ENCODE measurements around the gene BBS9. TPM values are rescaled to one million over a fixed set of nuclear protein-coding genes. Genes with fewer than 3 reads are reported as not detected.

The BBS9 gene
- total RNA-seq, 1 experiment from 2014 or later: 26.4 TPM

DNA sequence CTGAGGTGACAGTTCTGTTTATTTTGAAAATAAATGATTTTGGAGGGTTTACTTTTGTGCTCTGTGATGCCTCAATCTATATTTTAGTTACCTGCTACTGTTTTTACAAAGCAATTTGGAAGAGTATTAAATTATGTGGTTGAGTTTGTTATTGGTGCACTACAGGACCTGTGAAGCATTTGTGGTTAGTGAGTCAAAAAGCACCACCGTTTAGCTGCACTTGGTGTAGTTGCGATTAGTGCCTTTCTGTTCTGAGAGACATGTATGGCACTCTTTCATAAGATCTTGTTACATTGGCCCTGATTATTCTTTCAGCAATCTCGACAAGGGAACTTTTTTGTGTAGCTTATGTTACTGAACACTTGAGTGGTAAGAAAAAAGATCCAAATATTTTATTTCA lies 132.2 kb downstream of the BBS9 start:
- Mint-ChIP-seq H3K27me3 (ENCODE audit: low read depth) (no peaks in the 10 kb centered on the region), H3K27ac (no peak overlapping the region; a peak in 1 of 7 replicates), H3K4me1 (peaks cover 16 to 17% of the 10 kb centered on the region in 2 experiments), H3K9me3 (no peaks in the 10 kb centered on the region), H3K4me3 (no peak overlapping the region), H3K36me3 (ENCODE audit: insufficient read depth in 1 of 3, low read depth in 3 of 3) (no peaks in the 10 kb centered on the region)
- Histone ChIP-seq H3T11ph (ENCODE audit: low read length) (no peak overlapping the region), H4K5ac (ENCODE audit: insufficient read length, low read depth, low read length) (no peak overlapping the region), H2BK120ac (ENCODE audit: low read depth, low read length, poor library complexity, severe bottlenecking) (no peak overlapping the region), H3K4ac (ENCODE audit: low read depth, low read length) (no peak overlapping the region), H3K14ac (ENCODE audit: insufficient read depth, low read length) (no peak overlapping the region), H2BK15ac (ENCODE audit: low read depth, low read length) (no peak overlapping the region), H2BK20ac (ENCODE audit: low read depth, low read length, poor library complexity, severe bottlenecking) (no peak overlapping the region), H2BK12ac (ENCODE audit: insufficient read length, low read depth, low read length) (no peak overlapping the region), H2BK5ac (ENCODE audit: insufficient read length, low read length) (no peak overlapping the region), H3K9ac (ENCODE audit: extremely low read depth, insufficient read length, low read length) (no peak overlapping the region), H4K8ac (replicated peaks; ENCODE audit: insufficient read length, low read depth, low read length) (no peak overlapping the region), H3K18ac (ENCODE audit: insufficient read length, low read depth, low read length) (no peak overlapping the region), H3K79me1 (ENCODE audit: insufficient read depth, low read depth, low read length, poor library complexity, severe bottlenecking) (no peaks in the 10 kb centered on the region), H4K20me1 (ENCODE audit: control insufficient read depth, insufficient read depth, insufficient read length) (no peaks in the 10 kb centered on the region), H3K4me2 (ENCODE audit: insufficient read depth, insufficient read length, low read length) (no peak overlapping the region), H3K27ac (ENCODE audit: insufficient read length, low read depth, low read length) (no peak overlapping the region), H2AK5ac (ENCODE audit: insufficient read length, low read length) (no peak overlapping the region), H3K79me2 (ENCODE audit: insufficient read depth, low read length) (no peaks in the 10 kb centered on the region), H2AFZ (ENCODE audit: low read length) (no peak overlapping the region), H3K56ac (ENCODE audit: insufficient read length, low read depth, low read length) (no peak overlapping the region), H3K23ac (ENCODE audit: insufficient read length, low read depth, low read length) (no peak overlapping the region), H3K27me3 (ENCODE audit: insufficient read depth, low read length) (no peaks in the 10 kb centered on the region), H3K9me3 (ENCODE audit: control insufficient read depth, low read depth, low read length) (no peaks in the 10 kb centered on the region), H4K91ac (ENCODE audit: insufficient read length, low read depth, low read length) (no peak overlapping the region), H3K23me2 (ENCODE audit: insufficient read length, low read depth, low read length, poor library complexity, severe bottlenecking) (no peaks in the 10 kb centered on the region), H3K4me1 (ENCODE audit: insufficient read depth, low read length) (no peaks in the 10 kb centered on the region; the same call in 1 of the 2 replicates)
- no CpG with 5 or more reads among the region's 3 CpGs for WGBS (ENCODE audit: extremely low coverage, insufficient read length, low lambda C conversion rate)
- no peak for DNase-seq
- TF ChIP-seq, protein P1, sequence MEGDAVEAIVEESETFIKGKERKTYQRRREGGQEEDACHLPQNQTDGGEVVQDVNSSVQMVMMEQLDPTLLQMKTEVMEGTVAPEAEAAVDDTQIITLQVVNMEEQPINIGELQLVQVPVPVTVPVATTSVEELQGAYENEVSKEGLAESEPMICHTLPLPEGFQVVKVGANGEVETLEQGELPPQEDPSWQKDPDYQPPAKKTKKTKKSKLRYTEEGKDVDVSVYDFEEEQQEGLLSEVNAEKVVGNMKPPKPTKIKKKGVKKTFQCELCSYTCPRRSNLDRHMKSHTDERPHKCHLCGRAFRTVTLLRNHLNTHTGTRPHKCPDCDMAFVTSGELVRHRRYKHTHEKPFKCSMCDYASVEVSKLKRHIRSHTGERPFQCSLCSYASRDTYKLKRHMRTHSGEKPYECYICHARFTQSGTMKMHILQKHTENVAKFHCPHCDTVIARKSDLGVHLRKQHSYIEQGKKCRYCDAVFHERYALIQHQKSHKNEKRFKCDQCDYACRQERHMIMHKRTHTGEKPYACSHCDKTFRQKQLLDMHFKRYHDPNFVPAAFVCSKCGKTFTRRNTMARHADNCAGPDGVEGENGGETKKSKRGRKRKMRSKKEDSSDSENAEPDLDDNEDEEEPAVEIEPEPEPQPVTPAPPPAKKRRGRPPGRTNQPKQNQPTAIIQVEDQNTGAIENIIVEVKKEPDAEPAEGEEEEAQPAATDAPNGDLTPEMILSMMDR (conservative IDR thresholded peaks at IDR 0.05): no peak
